SH-SY5Y (cell line): ENCODE measurements around the gene ACTL8.

Experiments
- GATA2 ChIP-seq: IDR thresholded peaks from 2 replicates; pipeline ENCODE4 v1.6.1; 2011; ENCODE audit warnings: mild to moderate bottlenecking, low read depth, low read length
- GATA3 ChIP-seq: IDR thresholded peaks from 2 replicates; pipeline ENCODE4 v1.6.1; 2011; ENCODE audit warnings: low read depth, mild to moderate bottlenecking, low read length, moderate library complexity

DNA sequence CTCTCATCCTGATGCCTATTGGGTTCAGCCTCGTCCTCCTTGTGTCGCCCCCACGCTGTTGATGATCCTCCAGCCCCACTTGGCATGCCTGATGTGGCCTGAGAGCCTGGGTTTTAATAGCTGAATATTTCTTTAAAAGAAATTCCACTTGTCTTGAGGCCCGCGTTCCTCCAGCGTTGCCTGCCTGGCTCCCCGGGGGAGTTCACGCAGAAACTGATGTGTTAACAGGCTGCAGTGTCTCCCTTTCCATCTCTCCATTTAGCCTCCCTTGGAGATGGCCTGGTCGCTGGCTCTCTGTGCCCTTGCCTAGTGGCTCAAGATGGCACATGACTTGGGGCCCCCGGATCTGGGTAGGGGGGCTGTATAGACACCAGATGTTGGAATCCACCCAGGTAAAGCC, 9.5 kb downstream of the ACTL8 start:
- TF ChIP-seq GATA3 (no peak), GATA2 (no peak)
